Measurements from ENCODE around the gene HYPK. TPM values are rescaled to one million over a fixed set of nuclear protein-coding genes. Genes with fewer than 3 reads are reported as not detected.
"Not testable (repeated sequence)": the region's sequence is repeated elsewhere in the genome, so short reads cannot be mapped to it uniquely, and the experiment has no call there.

HYPK gene
- total RNA-seq, 1 experiment from 2014 or later: 22.8 TPM

DNA sequence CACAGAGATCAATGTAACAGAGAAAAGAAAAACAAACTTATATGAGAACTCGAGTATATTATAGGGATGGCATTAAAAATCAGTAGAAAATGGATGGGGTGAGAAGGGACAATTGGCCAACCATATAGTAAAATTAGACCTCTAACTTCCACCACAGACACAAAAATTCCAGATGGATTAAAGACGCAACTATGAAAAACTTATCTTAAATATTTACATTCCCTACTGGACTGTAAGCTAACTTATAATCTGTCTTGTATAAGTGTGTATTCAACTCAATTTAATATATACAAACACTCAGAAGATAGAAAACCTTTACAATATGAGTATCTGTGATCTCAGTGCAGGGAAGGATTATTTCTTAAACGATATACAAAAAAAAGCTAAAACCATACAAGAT lies 21.1 kb downstream of the HYPK start:
- Histone ChIP-seq H3K79me2 (ENCODE audit: low read length) (peaks cover 71% of the 10 kb centered on the region), H3K36me3 (ENCODE audit: low read depth, low read length) (peaks cover 11% of the 10 kb centered on the region), H3K9me3 (ENCODE audit: low read length) (no peaks in the 10 kb centered on the region), H2AFZ (ENCODE audit: low read length) (no peak overlapping the region), H3K4me3 (ENCODE audit: low read length) (peak overlapping the region; percentile 24; the same call in 1 of the 2 replicates), H3K27me3 (ENCODE audit: low read length) (no peaks in the 10 kb centered on the region), H3K4me2 (ENCODE audit: low read length) (peak overlapping the region; percentile 23), H3K4me1 (ENCODE audit: insufficient read depth, low read length) (peaks cover 20% of the 10 kb centered on the region), H3K27ac (ENCODE audit: low read length) (no peak overlapping the region), H3F3A (ENCODE audit: low read length, unreplicated experiment) (no peaks in the 10 kb centered on the region), H3K9ac (ENCODE audit: low read length) (no peak overlapping the region), H3K9me2 (replicated peaks; ENCODE audit: low read length) (no peaks in the 10 kb centered on the region), H4K20me1 (ENCODE audit: low read length) (no peaks in the 10 kb centered on the region)
- no peak for ATAC-seq
- DNase-seq: no peak
- ChIA-PET POLR2A (ENCODE audit: unreplicated experiment) (interaction anchor here (0.6 kb wide), 2 partner anchors 12 to 21 kb away, joined by 10 read pairs; partner anchors contain the start of gene SERINC4), CTCF (interaction anchor here (0.7 kb wide), 1 partner anchor 281 kb away, joined by 6 read pairs; no protein-coding TSS in a partner anchor)
- no peak for TF ChIP-seq EZH2phosphoT487 (IDR thresholded peaks at IDR 0.05; ENCODE audit: borderline replicate concordance, low read length)
- no peak for TF ChIP-seq EZH2 (IDR thresholded peaks at IDR 0.05; ENCODE audit: low read length, unreplicated experiment)
- TF ChIP-seq, protein P1, sequence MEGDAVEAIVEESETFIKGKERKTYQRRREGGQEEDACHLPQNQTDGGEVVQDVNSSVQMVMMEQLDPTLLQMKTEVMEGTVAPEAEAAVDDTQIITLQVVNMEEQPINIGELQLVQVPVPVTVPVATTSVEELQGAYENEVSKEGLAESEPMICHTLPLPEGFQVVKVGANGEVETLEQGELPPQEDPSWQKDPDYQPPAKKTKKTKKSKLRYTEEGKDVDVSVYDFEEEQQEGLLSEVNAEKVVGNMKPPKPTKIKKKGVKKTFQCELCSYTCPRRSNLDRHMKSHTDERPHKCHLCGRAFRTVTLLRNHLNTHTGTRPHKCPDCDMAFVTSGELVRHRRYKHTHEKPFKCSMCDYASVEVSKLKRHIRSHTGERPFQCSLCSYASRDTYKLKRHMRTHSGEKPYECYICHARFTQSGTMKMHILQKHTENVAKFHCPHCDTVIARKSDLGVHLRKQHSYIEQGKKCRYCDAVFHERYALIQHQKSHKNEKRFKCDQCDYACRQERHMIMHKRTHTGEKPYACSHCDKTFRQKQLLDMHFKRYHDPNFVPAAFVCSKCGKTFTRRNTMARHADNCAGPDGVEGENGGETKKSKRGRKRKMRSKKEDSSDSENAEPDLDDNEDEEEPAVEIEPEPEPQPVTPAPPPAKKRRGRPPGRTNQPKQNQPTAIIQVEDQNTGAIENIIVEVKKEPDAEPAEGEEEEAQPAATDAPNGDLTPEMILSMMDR (conservative IDR thresholded peaks at IDR 0.05; ENCODE audit: low read depth, low read length): no peak
- no TSS peak for BruUV-seq (replicated peaks)
- intact Hi-C loops (cut with micrococcal nuclease): loop anchor here (10.0 kb wide), 1 partner anchor 603 kb away; the partner anchor contains the start of gene CTDSPL2

DNA sequence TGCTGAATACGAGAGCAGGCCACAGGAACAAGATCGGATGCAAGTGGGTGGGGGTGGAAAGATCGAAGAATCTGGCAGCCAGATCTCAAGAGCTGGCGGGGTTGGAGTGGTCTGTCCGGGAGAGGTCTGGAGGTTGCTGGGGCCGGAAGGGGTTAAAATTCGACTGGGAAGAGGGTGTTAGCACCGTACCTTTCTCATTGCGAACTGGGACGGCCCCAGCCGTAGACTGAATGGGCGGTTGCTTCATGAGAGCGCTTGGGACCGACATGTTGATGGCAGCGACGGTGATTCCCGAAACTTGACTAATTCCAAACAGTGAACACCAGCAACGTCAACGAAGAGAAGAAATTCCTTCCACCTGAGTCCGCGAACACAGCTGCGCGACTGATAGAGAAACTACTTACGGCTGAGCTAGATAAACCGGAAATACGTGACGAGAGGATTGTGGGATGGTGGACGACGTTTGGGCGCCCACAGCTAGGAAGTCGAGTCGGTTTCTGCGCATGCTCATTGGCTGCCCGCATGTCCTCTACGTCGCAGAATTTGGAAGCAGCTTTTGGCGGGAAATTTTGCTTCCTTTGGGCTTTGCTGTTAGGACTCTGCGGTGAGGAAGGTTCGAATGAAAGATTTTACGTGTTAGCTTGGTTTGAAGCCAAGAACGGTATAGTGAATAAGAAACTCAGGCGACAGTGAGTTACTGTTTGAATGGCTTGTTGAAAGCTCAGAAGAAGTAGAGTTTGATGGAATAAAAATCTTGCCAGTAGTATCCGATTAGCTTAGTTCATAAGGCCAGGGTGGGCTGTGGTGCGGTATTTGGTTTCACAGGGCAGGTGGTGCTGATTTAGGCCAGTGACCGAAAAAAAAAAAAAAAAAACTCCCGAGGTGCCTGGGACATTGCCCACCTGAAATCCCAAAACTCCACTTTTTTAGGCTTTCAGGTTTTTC lies 24.2 kb downstream of the HYPK start, which contains the start of gene MFAP1:
TSS of gene MFAP1 (minus strand) at position 389 of the 945 bp plus-strand sequence. CDS start at position 268, 121 bp downstream.
- Histone ChIP-seq H3K9ac (ENCODE audit: low read length) (peak within 1 kb of the TSS; percentile 91), H3K27ac (ENCODE audit: low read length) (peak within 1 kb of the TSS; percentile 85), H3K4me3 (ENCODE audit: low read length) (peak within 1 kb of the TSS; percentile 91), H3K9me3 (ENCODE audit: low read length) (no peaks in the 10 kb centered on the region), H3K36me3 (ENCODE audit: low read depth, low read length) (no peaks in the 10 kb centered on the region; the same call in none of the 2 replicates), H3K27me3 (ENCODE audit: low read length) (no peaks in the 10 kb centered on the region), H3F3A (ENCODE audit: low read length, unreplicated experiment) (no peaks in the 10 kb centered on the region), H3K4me2 (ENCODE audit: low read length) (peak within 1 kb of the TSS; percentile 94), H2AFZ (ENCODE audit: low read length) (peak within 1 kb of the TSS; percentile 73), H4K20me1 (ENCODE audit: low read length) (no peaks in the 10 kb centered on the region; the same call in 1 of the 2 replicates), H3K9me2 (replicated peaks; ENCODE audit: low read length) (no peaks in the 10 kb centered on the region), H3K79me2 (ENCODE audit: low read length) (peaks cover 81% of the 10 kb centered on the region), H3K4me1 (ENCODE audit: insufficient read depth, low read length) (peaks cover 34% of the 10 kb centered on the region)
- POLR2A ChIA-PET (ENCODE audit: unreplicated experiment): interaction anchor here (0.5 to 0.9 kb wide), 8 partner anchors 15 to 718 kb away, joined by 3 to 6 read pairs (median 3); partner anchors contain the start of genes HYPK and SERINC4
- CTCF ChIA-PET: interaction anchor here (1.1 kb wide), 1 partner anchor 48 kb away, joined by 4 read pairs; the partner anchor contains the start of gene ELL3
- BruUV-seq (replicated peaks): TSS peak; percentile 92
- DNase-seq (peak; percentile 97), ATAC-seq (peak; percentile 75)
- TF ChIP-seq EZH2 (IDR thresholded peaks at IDR 0.05; ENCODE audit: low read length, unreplicated experiment) (no peak), EZH2phosphoT487 (IDR thresholded peaks at IDR 0.05; ENCODE audit: borderline replicate concordance, low read length) (no peak)
- TF ChIP-seq, protein P1 (conservative IDR thresholded peaks at IDR 0.05; ENCODE audit: low read depth, low read length): no peak
- intact Hi-C loops (cut with micrococcal nuclease): loop anchor here (1.0 to 10.0 kb wide), 2 partner anchors 23 to 600 kb away; partner anchors contain the start of gene CTDSPL2

DNA sequence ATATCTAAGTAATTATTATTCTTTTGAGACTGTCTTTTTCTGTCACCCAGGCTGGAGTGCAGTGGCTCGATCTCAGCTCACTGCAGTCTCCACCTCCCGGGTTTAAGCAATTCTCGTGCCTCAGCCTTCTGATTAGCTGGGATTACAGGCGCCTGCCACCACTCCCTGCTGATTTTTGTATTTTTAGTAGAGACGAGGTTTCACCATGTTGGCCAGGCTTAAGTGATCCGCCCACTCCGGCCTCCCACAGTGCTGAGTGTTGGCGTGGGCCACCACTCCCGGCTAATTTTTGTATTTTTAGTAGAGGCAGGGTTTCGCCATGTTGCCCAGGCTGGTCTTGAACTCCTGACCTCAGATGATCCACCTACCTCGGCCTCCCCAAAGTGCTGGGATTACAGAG lies 24.9 kb downstream of the HYPK start:
- H3K27ac ChIP-seq (ENCODE audit: low read length); H3F3A ChIP-seq (ENCODE audit: low read length, unreplicated experiment); BruUV-seq (replicated peaks); H3K4me2 ChIP-seq (ENCODE audit: low read length); H3K27me3 ChIP-seq (ENCODE audit: low read length); H3K36me3 ChIP-seq (ENCODE audit: low read depth, low read length); H3K4me3 ChIP-seq (ENCODE audit: low read length); H3K9me3 ChIP-seq (ENCODE audit: low read length); H3K9ac ChIP-seq (ENCODE audit: low read length); ATAC-seq; DNase-seq; H3K9me2 ChIP-seq (replicated peaks; ENCODE audit: low read length); H2AFZ ChIP-seq (ENCODE audit: low read length); H4K20me1 ChIP-seq (ENCODE audit: low read length): not testable (repeated sequence)
- intact Hi-C loops (cut with micrococcal nuclease): loop anchor here (10.0 kb wide), 1 partner anchor 599 kb away; the partner anchor contains the start of gene CTDSPL2
- POLR2A ChIA-PET (ENCODE audit: unreplicated experiment): interaction anchor here (0.6 to 0.9 kb wide), 3 partner anchors 14 to 66 kb away, joined by 3 read pairs; partner anchors contain the start of genes HYPK and SERINC4
- CTCF ChIA-PET: interaction anchor here (1.1 kb wide), 1 partner anchor 49 kb away, joined by 4 read pairs; the partner anchor contains the start of gene ELL3
- Histone ChIP-seq H3K79me2 (ENCODE audit: low read length) (peaks cover 80% of the 10 kb centered on the region), H3K4me1 (ENCODE audit: insufficient read depth, low read length) (peaks cover 34% of the 10 kb centered on the region)
